Measurements from ENCODE around the gene TSHZ3. TPM values are rescaled to one million over a fixed set of nuclear protein-coding genes. Genes with fewer than 3 reads are reported as not detected.

The TSHZ3 gene
- total RNA-seq (2022; extraction: Qiagen RNA extraction; ENCODE audit: low read depth): 3.0 to 4.8 TPM (median 3.4 TPM) in 5 replicates

GRCh38 chr19:31349160-31349881, at the start of gene TSHZ3:
TSS of gene TSHZ3 (minus strand) at chr19:31349436. CDS start at chr19:31349219, 217 bp downstream.

